ENCODE results near the gene CREBBP. TPM values are rescaled to one million over a fixed set of nuclear protein-coding genes. Genes with fewer than 3 reads are reported as not detected.

CREBBP gene
- total RNA-seq, 4 donors from 2014 or later, result 58.5 to 146 (median 65.6) TPM

- TF ChIP-seq CTCF (IDR thresholded peaks at IDR 0.05) (no peak), POLR2A (IDR thresholded peaks at IDR 0.05) (no peak)
- Histone ChIP-seq H3K27ac (no peak overlapping the region), H3K4me3 (no peak overlapping the region), H3K27me3 (no peaks in the 10 kb centered on the region), H3K4me1 (peaks cover under 1 to 4% of the 10 kb centered on the region in 2 donors), H3K9me3 (no peaks in the 10 kb centered on the region), H3K36me3 (no peaks in the 10 kb centered on the region)
- DNase-seq, result no peak
- intact Hi-C loops (cut with DNase I; ENCODE audit: low total_unique reads), result no loop called here
Measured at GRCh38 chr16:3810198-3810664, 70.3 kb downstream of the CREBBP start.

- intact Hi-C loops (cut with DNase I; ENCODE audit: low total_unique reads), result no loop called here
Measured at GRCh38 chr16:3808308-3809063, 72.0 kb downstream of the CREBBP start.

GRCh38 chr16:3807425-3808123 is 72.9 kb downstream of the CREBBP start:
- intact Hi-C loops (cut with DNase I; ENCODE audit: low total_unique reads), result no loop called here
- DNase-seq, result no peak
- Histone ChIP-seq H3K4me3 (no peak overlapping the region), H3K36me3 (no peaks in the 10 kb centered on the region), H3K4me1 (peaks cover 0 to 10% of the 10 kb centered on the region in 2 donors), H3K27me3 (no peaks in the 10 kb centered on the region), H3K27ac (no peak overlapping the region), H3K9me3 (no peaks in the 10 kb centered on the region)
- TF ChIP-seq CTCF (IDR thresholded peaks at IDR 0.05), result no peak

More at GRCh38 chr16:3808308-3809063, 72.0 kb downstream of the CREBBP start:
- Histone ChIP-seq H3K9me3 (no peaks in the 10 kb centered on the region), H3K27ac (no peak overlapping the region), H3K27me3 (no peaks in the 10 kb centered on the region), H3K4me3 (no peak overlapping the region), H3K36me3 (no peaks in the 10 kb centered on the region), H3K4me1 (peaks cover 4 to 10% of the 10 kb centered on the region in 2 donors)
- DNase-seq, result no peak
- no peak for TF ChIP-seq POLR2A (IDR thresholded peaks at IDR 0.05)
- TF ChIP-seq CTCF (IDR thresholded peaks at IDR 0.05), result no peak

- H3K36me3 ChIP-seq, result no peaks in the 10 kb centered on the region
- H3K9me3 ChIP-seq, result no peaks in the 10 kb centered on the region
- TF ChIP-seq POLR2A (IDR thresholded peaks at IDR 0.05) (no peak), CTCF (IDR thresholded peaks at IDR 0.05) (no peak)
- no peak overlapping the region for H3K4me3 ChIP-seq
- peaks cover 0 to 10% of the 10 kb centered on the region in 2 donors for H3K4me1 ChIP-seq
- DNase-seq, result no peak
- no peaks in the 10 kb centered on the region for H3K27me3 ChIP-seq
- H3K27ac ChIP-seq, result no peak overlapping the region
- intact Hi-C loops (cut with DNase I; ENCODE audit: low total_unique reads), result no loop called here
Measured at GRCh38 chr16:3804426-3805016, 76.0 kb downstream of the CREBBP start.
